ENCODE measurements around the gene TMPRSS6. TPM values are rescaled to one million over a fixed set of nuclear protein-coding genes. Genes with fewer than 3 reads are reported as not detected.

TMPRSS6 gene
- total RNA-seq, 4 donors from 2014 or later: under 0.01 to 0.09 TPM; not detected in 2

- 45 to 55% methylated on average over 2 to 4 of the region's 5 CpGs for WGBS, 2 donors
- Histone ChIP-seq H3K9me3 (no peaks in the 10 kb centered on the region), H3K4me1 (no peaks in the 10 kb centered on the region), H3K27me3 (peaks cover 0 to 47% (median 0%) of the 10 kb centered on the region in 4 donors), H3K4me3 (no peak overlapping the region), H3K36me3 (no peaks in the 10 kb centered on the region), H3K27ac (no peak overlapping the region)
- intact Hi-C loops (cut with DNase I): no loop called here
- no peak for DNase-seq
- TF ChIP-seq CTCF (IDR thresholded peaks at IDR 0.05) (no peak), POLR2A (IDR thresholded peaks at IDR 0.05) (no peak)
These were observed 3.5 kb downstream of the TMPRSS6 start for GRCh38 chr22:37105990-37106389.

GRCh38 chr22:37105154-37105553 is 4.4 kb downstream of the TMPRSS6 start:
- Histone ChIP-seq H3K36me3 (no peaks in the 10 kb centered on the region), H3K4me1 (no peaks in the 10 kb centered on the region), H3K27me3 (peaks cover 0 to 43% (median 0%) of the 10 kb centered on the region in 4 donors), H3K4me3 (no peak overlapping the region), H3K9me3 (no peaks in the 10 kb centered on the region), H3K27ac (no peak overlapping the region)
- no peak for TF ChIP-seq POLR2A (IDR thresholded peaks at IDR 0.05)
- TF ChIP-seq CTCF (IDR thresholded peaks at IDR 0.05): no peak
- intact Hi-C loops (cut with DNase I): no loop called here
- no peak for DNase-seq
- 26 to 49% methylated on average over 3 to 5 of the region's 7 CpGs for WGBS, 2 donors

DNA sequence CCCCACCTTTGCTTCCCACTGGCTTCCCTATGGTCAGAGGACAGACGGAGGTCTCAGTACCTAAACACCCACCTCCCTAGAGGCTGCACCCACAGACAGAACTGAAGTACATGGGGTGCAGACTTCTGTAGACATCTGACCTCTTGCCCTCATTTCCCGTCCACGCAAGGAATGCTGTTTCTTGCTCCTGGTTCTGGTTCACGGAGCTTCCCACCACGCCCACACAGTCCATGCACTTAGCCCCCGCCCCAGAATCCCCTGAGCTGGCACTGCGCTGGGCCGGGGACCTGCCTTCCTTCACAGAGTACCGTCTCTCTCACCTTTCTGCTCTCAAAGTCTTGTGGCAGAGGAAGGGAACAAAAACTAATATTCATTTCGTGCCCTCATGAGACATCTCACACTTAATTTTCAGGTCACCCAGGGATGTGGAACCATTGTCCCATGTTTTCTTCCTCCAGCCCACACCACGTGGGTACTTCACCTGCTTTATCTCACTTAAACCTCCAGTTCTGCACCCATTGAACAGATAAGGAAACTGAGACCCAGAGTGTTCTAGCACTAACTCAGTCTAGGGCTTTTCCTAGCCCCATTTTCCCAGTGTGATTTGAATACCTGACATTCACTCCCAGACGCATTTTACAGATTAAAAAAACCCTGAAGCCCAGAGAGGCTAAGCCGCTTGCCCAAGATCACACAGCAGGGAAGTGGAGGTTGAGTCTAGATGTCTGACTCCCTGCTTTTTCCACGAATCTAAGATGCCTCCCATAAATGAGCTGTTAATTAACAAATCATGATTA is 5.7 kb downstream of the TMPRSS6 start:
- Histone ChIP-seq H3K4me1 (no peaks in the 10 kb centered on the region), H3K36me3 (no peaks in the 10 kb centered on the region), H3K27ac (no peak overlapping the region), H3K4me3 (no peak overlapping the region), H3K9me3 (no peaks in the 10 kb centered on the region), H3K27me3 (peaks cover 0 to 36% (median 0%) of the 10 kb centered on the region in 4 donors)
- TF ChIP-seq POLR2A (IDR thresholded peaks at IDR 0.05) (no peak), CTCF (IDR thresholded peaks at IDR 0.05) (no peak)
- WGBS, 2 donors: 56 to 67% methylated on average over 13 to 14 of the region's 14 CpGs
- no peak for DNase-seq
- intact Hi-C loops (cut with DNase I): no loop called here

DNA sequence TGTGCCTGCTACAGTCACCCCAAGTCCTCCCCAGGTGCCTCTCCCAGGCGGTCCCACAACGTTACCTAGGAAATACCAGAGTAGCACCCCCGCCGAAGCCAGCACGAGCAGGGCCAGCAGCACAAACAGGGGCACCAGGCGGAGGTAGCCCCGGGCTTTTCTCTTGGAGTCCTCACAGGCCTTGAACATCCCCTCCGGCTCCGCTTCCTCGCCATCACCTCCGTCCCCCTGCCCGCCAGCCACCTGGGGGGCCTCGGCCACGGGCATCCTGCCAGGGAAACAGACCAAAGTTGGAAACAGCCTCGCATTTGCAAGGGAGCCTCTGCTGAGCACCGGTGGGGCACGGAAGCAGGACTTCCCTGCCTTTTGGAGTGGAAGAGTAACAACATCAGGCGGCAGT is 6.4 kb downstream of the TMPRSS6 start:
- H3K4me1 ChIP-seq: no peaks in the 10 kb centered on the region
- H3K36me3 ChIP-seq: no peaks in the 10 kb centered on the region
- TF ChIP-seq CTCF (IDR thresholded peaks at IDR 0.05) (no peak), POLR2A (IDR thresholded peaks at IDR 0.05) (no peak)
- no peaks in the 10 kb centered on the region for H3K9me3 ChIP-seq
- no peak overlapping the region for H3K27ac ChIP-seq
- 54 to 100% methylated on average over 1 to 13 of the region's 18 CpGs for WGBS, 2 donors
- intact Hi-C loops (cut with DNase I): no loop called here
- no peak overlapping the region for H3K4me3 ChIP-seq
- H3K27me3 ChIP-seq: peaks cover 0 to 43% (median 0%) of the 10 kb centered on the region in 4 donors
- no peak for DNase-seq

DNA sequence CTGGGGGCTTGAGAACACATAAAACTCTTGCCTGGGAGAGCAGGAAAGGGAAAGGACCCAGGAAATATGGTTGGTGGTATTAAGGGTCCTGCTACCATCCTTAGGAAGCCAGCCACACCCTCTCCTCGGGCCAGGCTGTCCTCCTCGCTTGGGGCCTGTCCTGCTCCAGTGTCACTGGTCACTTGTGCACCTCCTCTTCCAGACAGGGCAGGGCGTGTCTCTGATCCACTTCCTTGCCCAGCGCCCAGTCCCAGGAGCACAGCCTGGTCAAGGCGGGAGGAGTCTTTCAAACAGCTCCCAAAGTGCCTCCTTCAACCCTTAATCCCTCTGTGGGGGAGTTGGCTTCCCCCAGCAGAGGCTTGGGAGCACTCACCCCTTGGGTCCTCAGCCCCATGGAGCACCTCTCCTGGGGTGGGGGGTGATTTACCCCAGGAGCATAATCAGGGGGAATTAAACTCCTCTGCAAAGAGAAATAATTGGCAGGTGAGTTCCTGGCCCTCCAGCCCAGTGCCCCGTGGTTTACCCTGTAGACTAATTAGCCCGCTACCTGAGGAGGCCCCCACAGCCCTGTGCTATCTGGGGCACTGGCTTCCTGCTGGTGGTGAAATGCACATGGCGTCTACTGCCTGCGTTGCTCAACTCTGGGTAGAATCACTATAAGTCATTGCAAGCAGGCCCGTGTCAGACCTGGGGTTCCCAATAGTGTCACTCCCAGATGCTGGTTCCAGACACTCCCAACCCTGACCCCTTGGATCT is 8.0 kb downstream of the TMPRSS6 start:
- no peaks in the 10 kb centered on the region for H3K4me1 ChIP-seq
- intact Hi-C loops (cut with DNase I): no loop called here
- no peak for DNase-seq
- no peaks in the 10 kb centered on the region for H3K9me3 ChIP-seq
- H3K36me3 ChIP-seq: no peaks in the 10 kb centered on the region
- H3K27me3 ChIP-seq: peaks cover 0 to 54% (median 0%) of the 10 kb centered on the region in 4 donors
- no peak overlapping the region for H3K27ac ChIP-seq
- 78 to 81% methylated on average over 7 of the region's 10 CpGs for WGBS, 2 donors
- TF ChIP-seq POLR2A (IDR thresholded peaks at IDR 0.05) (no peak), CTCF (IDR thresholded peaks at IDR 0.05) (no peak)
- H3K4me3 ChIP-seq: no peak overlapping the region

All from esophagus squamous epithelium (tissue), 5 donors.